ENCODE results near the gene ABHD8.
A peak's percentile ranks its signal among the peaks of the same experiment; 100 is the strongest.

ABHD8 gene

DNA sequence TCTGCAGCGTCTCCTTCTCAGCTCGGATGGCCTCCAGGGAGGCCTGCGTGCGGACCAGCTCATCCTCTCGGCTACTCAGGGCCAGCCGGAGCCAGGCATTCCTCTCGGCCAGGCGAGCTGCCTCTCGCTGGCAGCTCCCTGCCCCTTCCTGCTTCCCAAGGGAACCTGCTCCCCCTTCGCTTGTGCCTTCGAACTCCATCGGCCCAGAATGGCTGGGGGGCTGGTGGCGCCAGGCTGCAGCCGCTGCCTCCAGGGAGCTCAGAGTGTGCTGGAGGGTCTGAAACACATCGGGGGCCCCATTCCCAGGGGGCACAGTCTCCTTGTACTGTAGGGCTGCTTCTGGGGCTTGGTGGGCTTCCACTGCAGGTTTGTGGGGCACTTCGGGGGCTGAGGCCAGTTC is 40.7 kb downstream of the ABHD8 start:
- no peak for DNase-seq

- peak; percentile 93 to 94 for DNase-seq
These were observed 42.3 kb downstream of the ABHD8 start for GRCh38 chr19:17260842-17261325.

DNA sequence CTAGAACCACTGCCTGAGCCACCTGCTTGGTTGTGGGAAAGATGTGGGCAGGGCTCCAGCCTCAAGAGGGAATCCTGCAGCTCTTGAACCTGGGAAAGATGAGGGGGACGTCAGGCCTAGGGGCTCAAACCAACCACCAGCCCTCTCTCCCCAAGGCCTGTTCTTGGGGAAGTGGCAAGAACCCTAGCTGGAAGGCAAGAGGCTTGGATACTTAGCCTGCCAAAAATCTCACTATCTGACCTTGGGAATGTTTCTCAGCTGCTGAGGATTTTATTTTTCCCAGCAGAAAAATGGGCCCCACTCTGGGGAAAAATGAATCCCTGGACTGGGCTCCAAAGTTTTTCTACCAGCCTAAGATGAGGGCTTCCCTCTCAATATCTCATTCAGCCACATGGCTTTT is 43.3 kb downstream of the ABHD8 start:
- DNase-seq, result no peak

GRCh38 chr19:17259118-17259780 is 44.0 kb downstream of the ABHD8 start:
- no peak for DNase-seq

GRCh38 chr19:17256130-17256529 is 47.1 kb downstream of the ABHD8 start:
- no peak for DNase-seq

DNA sequence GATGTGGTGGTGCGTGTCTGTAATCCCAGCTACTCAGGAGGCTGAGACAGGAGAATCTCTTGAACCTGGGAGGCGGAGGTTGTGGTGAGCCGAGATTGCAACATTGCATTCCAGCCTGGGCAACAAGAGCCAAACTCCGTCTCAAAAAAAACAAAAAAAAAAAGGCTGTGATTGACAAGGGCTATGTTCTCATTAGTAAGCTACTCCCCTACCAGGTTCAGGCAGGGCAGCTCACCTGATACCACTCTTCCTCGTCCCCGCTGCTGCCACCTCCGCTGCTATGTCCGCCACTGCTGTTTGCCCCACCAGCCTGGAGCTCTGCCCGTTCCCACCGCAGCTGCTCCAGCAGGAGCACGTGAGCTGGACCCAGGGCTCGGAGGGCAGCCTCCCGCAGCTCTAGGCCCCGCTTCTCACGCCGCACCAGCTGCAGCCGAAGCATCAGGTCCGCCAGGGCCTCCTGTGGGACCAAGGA is 48.0 kb downstream of the ABHD8 start:
- no peak for DNase-seq

DNA sequence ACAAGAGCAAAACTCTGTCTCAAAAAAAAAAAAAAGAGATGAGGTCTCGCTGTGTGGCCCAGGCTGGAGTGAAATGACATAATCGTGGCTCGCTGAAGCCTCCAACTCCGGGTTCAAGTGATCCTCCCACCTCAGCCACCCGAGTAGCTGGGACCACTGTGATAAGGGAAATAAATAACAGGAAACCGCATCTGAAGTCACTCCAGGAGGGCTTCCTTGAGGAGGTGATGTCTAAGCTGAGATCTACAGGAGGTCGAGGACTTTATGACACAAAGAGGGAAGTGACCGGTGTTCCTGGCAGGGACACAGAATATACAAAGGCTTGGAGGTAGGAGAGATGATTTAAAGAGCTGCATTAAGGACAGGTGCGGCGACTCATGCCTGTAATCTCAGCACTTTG is 48.6 kb downstream of the ABHD8 start:
- DNase-seq, result no peak

- DNase-seq, result no peak
These were observed 53.2 kb downstream of the ABHD8 start for GRCh38 chr19:17249887-17250548.

GRCh38 chr19:17248011-17248776 is 55.0 kb downstream of the ABHD8 start:
- no peak for DNase-seq

DNA sequence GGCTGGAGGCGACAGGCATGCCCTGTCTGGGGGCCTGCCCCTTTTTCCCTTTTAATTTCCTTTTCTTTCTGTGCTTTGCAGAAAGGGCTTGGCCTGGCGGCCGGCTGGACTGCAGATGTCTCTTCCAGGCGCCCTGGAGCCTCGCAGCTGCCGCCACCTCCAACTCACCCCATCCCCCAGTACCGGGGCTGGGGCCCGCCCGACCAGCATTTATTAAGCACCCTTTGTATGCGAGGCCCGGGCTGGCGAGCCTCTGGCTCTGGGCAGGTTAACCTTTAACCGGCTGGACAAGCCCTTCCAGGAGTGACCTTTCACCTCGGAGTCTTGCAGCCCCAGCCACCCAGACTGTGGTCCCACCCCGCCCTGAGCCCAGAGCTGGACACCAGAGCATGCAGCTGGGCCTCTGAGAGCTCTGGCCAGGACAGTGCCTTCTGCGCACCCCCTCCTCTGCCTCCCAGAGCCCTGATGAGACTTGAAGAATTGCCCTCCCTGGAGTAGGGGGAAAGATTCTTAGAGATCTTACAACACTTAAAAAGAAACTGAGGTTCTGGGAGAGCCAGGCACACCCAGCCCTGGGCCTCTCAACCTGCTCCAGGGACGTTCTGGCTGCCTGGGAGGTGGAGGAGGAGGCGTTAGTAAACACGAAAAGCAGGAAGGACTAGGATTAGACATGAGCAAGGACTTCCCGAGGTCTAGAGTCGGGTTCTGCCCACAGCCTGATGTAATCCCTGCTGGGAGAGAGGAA is 56.4 kb downstream of the ABHD8 start:
- no peak for DNase-seq

DNA sequence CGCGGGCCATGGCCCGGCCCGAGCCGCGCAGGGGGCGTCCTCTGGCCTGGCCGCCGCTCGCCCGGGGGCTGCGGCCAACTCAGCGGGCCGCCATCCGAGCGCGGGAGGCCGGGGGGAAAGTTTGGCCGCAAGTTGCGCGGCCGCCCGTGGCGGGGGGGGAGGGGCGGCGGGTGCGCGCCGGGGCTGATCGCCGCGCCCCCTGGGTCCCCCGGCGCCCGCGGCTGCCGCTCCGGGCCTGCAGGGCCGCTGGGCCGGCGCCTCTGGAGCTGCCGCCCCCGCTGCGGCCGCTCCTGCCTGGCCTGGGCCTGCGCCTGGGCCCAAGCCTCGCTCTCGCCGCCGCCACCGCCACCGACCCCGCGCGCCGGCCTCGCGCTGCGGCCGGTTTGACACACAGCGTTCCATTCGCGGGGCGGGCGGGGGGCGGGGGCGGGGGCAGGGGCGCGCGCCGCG is 57.7 kb downstream of the ABHD8 start, which contains the start of gene NR2F6:
NR2F6 (minus strand) TSS at position 385 of the 450 bp plus-strand sequence. CDS start 699 bp downstream, outside the sequence.
- no peak for DNase-seq

DNA sequence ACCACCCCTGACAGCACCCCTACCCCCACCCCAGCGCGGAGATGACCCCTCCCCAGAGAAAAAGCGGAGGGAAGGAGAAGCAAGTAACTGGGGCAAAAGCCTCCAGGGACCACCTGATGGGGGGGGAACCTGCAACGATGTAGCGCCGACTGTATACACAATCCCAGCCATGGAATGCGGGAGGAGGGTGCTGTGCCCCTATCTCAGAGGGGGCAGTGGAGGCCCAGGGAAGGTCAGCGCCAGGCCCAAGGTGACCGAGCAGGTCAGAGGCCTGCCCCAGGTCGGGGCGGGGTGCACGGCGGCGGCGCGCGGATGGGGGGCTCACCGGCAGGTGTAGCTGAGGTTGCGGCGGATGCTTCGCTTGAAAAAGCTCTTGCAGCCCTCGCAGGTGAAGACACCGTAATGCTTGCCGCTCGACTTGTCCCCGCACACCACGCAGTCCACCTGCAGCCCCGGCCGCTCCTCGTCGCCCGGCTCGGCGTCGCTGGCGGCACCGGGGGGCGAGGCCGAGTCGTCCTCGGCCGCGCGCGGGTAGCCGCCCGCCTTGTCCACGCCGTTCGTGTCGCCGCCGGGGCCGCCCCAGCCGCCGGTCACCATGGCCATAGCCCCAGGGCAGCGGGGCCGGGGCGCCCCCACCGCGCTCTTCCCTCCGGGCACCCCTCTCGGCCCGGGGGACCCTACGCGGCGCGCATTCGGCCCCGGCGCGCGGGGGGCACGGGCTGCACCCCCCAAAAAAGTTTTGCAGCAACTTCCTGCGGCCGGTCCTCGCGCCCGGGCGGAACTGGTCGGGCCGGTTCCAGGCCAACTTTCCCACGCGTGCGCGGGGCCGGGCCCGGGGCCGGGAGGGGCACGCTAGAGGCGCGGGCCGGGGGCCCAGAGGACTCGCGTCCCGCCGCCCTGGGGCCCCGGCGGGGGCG is 58.3 kb downstream of the ABHD8 start:
- DNase-seq, result no peak

- no peak for DNase-seq
These were observed 59.2 kb downstream of the ABHD8 start for GRCh38 chr19:17243830-17244617.

DNA sequence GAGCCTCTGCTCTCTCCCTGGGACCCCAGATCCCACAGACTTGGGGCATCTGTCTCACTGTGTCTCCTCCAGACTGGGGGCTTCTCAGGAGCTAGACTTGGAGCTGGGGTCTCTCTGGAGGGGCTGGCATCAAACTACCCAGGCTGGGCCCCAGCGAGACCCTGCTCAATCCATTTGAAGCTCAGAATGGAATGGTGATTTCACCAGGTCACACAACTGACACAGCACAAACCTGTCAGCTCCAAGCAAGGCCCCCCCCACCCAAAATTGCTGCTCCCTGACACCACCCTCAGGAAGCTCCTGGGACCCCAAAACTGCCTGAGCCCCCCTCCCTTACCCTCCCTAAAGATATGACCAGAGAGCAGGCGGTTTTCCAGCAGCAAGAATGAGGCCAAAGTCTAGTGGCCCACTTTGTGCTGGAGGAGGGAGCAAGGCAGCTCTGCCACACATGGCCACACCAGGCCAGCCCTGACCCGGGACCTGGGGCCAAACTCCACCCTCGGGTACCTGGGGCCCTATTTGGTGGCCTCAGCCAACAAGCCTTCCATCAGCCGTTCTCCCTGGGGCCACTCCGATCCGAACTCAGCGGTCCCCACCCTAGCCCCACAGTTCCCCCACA is 59.9 kb downstream of the ABHD8 start:
- DNase-seq, result no peak

GRCh38 chr19:17242431-17243208 is 60.6 kb downstream of the ABHD8 start:
- DNase-seq, result no peak
